Stimulated activated CD4-positive, alpha-beta T cell treated with anti-CD3 and anti-CD28 coated beads, Interleukin-2, amount 100 ng/mL, for 4 hours (primary cell): ENCODE measurements around the gene NPIPB2.
"Not testable (repeated sequence)": the region's sequence is repeated elsewhere in the genome, so short reads cannot be mapped to it uniquely, and the experiment has no call there.

ENCODE experiments used
- DNase-seq: peaks from one replicate; pipeline ENCODE4 v3.0.0-alpha.2; 2020; ENCODE audit warnings: low read depth

NPIPB2 gene

DNA sequence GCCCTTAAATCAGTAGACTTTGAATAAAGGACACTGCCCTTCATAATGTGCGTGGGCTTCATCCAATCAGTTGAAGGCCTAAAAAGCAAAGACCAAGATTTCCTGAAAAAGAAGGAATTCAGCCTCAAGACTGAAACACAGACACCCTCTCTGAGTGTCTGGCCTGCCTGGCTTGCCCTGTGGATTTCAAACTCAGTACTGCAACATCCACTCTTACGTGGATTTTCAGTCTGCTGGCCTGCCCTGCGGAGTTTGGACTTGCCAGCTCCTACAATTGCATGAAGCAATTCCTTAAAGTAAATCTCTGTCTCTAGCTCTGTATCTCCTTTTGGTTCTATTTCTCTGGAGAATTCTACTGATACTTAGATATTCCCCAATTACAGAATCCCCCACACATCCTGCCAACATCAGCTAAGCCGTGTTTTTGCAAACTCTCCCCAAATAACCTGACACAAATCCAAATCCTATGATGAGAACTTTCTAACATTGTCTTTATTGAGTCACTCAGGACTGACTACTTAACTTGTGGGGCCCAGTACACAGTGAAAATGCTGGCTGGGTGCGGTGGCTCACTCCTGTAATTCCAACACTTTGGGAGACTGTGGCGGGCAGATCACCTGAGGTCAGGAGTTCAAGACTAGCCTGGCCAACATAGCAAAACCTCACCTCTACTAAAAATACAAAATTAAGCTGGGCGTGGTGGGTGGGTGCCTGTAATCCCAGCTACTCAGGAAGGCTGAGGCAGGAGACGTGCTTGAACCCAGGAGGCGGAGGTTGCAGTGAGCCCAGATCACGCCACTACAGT is 15.9 kb upstream of the NPIPB2 start:
- no peak for DNase-seq

DNA sequence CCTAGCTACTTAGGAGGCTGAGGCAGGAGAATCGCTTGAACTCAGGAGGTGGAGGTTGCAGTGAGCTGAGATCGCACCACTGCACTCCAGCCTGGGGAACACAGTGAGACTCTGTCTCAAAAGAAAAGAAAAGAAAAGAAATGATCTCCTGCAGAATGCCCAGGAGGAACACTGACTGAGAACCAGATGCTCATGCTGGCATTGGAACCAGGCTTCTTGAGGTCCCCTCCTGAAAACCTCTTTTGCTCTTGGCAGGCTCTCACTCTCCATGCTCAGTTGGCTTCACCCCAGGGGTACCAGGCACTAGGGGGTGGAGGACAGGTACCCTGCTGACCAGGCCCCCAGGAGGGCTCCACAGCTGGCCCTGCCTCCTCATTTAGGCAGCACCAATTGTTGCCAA is 14.7 kb upstream of the NPIPB2 start:
- no peak for DNase-seq

DNA sequence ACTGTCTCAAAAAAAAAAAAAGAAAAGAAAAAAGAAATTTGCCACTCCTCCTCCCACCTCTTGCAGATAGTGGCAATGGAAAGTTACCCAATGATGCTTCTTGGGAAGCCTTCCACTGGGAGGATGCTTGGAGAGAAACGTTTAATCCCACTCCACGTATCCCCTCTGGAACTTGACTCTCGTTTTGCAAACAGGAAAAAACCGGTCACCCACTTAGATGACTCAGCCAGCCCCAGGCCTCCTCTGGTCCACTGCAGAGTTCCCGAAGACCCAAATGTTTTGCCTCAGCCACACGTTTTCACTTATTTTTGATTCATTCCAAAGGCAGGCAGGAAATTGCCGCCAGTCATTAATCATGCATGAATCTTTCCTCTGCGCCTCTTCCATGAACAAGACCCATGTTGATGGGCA is 13.9 kb upstream of the NPIPB2 start:
- DNase-seq, result no peak

DNA sequence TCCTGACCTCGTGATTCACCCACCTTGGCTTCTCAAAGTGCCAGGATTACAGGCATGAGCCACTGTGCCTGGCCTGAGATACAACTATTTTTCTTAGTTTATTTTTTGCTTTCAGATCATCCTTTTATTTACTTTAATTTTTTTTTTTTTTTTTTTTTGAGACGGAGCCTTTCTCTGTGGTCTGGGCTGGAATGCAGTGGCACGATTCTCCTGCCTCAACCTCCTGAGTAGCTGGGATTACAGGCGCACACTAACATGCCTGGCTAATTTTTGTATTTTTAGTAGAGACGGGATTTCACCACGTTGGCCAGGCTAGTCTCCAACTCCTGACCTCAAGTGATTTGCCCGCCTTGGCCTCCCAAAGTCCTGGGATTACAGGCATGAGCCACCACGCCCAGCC is 11.7 kb upstream of the NPIPB2 start:
- not testable (repeated sequence) for DNase-seq

DNA sequence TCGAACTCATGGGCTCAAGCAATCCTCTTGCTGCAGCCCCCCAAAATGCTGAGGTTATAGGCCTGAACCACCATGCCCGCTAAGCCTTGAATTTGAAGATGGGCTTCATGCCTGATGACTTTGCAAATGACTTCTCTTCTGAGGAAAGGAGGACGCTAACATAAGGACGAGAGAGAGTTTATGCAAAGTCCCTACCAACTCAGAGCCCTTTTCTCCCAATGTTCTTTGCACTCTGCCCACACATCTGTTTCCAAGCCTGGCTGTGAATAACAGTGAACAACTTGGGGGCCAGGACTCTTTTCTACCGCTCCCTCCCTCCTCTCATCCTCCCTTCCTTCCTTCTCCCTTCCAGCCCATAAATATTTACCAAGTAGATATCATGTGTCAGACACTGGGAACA is 8.5 kb upstream of the NPIPB2 start:
- DNase-seq, result no peak

DNA sequence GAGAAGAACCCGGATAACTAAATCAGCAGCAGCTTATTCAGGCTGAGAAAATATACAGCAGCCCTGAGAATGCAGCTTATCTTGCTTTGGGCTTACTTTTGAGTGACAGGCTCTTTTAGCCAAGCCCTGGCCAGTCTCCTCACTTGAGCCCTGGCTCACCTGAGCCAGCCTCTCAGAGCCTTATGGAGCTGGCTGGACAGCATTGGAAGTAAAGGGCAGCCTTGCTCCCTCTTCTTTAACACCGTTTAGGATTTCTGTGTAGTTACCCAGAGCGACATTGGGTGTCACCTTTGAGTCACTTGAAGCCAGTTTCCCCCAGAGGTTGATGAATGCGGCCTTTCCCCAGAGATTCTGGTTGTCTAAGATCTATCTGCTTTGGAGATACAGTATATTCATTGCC is 7.7 kb upstream of the NPIPB2 start:
- no peak for DNase-seq

DNA sequence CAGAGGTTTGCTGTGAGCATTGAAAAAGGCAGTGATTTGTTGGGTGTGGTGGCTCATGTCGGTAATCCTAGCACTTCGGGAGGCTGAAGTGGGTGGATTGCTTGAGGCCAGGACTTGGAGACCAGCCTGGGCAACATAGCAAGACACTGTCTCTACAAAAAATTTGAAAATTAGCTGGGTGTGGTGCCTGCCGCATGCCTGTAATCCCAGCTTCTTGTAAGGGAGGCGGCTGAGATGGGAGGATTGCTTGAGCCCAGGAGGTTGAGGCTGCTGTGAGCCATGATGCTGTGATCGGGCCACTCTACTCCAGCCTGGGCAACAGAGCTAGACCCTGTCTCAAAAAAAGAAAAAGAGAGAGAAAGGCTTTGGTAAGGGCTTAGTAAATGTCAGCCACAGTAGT is 7.0 kb upstream of the NPIPB2 start:
- DNase-seq, result no peak

DNA sequence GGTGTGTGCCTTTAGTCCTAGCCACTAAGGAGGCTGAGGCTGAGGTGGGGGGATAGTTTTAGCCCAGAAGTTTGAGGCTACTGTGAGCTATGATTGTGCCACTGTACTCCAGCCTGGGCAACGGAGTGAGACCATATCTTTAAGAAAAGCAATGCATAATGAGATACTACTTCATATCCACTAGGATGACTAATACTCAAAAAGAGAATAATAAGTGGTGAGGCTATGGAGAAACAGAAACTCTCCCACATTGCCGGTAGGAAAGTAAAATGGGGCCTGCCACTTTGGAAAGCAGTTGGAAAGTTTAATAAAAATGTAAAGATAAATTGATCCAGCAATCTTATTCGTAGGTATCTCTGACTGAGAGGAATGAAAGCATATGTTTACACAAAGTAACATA is 4.6 kb upstream of the NPIPB2 start:
- DNase-seq, result no peak

DNA sequence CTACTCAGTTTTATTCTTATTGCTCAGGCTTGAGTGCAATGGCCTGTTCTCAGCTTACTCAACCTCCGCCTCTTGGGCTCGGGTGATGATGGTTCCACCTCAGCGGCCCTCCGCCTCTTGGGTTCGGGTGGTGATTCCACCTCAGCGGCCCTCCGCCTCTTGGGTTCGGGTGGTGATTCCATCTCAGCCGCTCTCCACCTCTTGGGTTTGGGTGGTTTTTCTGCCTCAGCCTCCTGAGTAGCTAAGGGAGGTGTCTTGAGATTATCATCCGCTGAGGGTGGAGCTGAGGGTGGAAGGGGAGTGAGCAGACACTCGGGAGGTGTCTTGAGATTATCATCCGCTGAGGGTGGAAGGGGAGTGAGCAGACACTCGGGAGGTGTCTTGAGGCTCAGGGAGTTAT is 14.5 kb downstream of the NPIPB2 start:
- not testable (repeated sequence) for DNase-seq

DNA sequence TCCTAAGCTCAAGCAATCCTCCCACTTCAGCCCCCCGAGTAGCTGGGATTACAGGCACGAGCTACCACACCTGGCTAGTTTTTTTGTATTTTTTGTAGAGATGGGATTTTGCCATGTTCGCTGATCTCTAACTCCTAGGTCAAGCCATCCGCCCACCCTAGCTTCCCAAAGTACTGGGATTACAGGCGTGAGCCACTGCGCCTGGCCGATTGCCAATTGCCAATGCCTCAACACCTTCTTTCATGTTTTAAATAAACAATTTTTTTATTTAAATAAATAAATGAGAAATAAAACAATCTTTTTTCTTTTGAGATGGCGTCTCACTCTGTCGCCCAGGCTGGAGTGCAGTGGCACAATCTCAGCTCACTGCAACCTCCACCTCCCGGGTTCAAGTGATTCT is 17.8 kb downstream of the NPIPB2 start:
- DNase-seq, result not testable (repeated sequence)

DNA sequence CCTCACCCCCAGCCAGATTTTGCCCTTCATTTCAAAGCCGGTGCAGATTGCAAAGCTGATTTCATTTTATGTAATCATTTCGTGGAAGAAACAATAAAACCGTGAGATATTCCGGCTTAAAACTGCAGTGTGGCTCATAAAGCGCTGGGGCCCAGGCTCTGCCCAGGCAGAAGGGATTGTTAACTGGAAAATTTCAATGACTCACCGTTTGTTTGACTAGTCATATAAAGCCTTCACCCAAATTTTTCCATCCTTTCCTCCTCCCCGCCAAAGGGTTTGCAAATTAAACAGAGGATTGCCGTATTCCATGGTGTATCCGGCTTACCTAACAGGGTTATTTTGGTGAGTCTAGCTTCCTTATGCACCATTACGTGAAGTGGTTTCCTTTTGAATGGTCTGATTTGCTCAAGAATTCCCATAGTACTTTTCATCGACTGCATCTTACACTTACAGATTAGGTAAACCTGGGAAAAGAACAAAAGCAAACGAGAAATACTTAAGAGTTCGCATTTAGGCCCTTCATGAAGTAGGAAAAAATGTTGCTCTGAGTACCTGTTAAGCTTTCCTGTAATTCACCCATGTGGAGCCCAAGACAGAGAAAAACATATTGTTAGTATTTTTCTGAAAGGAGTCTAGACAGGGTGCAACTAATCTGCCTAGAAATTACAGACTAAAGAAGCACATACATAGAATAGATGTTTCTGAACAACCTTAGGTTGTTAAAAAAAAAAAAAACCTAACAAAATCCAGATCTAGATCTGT is 25.1 kb downstream of the NPIPB2 start:
- DNase-seq, result no peak

DNA sequence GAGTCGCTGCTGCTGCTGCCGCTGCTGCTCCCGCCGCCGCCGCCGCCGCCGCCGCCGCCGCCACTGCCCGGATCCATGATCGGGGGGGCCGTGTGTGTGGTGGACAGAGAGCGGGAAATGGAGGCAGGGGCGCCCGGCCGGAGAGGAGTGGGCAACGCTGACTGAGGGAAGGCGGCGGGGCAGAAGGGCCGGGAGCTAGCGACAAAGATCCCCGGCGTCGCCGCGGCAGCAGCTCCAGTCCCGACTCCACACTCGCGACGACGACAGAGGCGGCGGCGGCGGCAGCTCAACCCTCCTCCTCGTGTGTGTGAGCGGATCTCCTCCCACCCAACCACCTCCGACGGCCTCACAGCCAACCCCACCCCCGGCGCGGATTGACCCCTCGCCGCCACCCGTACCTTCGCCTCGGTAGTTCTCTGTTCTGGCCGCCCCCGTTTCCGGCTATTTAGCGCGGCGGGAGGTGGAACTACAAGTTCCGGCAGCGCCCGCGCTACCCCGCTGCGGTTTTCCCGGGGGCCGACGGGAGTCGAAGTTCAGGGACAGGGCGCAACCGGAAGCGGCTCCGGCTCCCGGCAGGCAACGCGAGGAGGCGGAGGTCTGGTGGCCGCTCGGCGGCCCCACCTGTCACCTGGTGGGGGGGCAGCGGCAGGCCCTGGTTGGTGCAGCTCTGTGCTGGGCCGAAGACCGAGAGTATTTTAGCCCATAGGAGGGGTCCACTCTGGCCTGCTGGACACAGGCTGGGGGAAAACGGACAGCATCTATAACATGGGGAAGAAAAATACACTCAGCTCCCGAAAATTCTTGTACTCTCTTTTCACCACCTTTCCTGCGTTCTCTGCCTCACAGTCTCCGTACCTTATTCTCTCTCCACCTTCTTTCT is 26.0 kb downstream of the NPIPB2 start, which contains the start of gene GSPT1:
Gene GSPT1, minus strand, starts transcription at position 313 of the 880 bp plus-strand sequence. Its CDS starts 236 bp downstream, at position 77.
- peak; percentile 99 for DNase-seq

DNA sequence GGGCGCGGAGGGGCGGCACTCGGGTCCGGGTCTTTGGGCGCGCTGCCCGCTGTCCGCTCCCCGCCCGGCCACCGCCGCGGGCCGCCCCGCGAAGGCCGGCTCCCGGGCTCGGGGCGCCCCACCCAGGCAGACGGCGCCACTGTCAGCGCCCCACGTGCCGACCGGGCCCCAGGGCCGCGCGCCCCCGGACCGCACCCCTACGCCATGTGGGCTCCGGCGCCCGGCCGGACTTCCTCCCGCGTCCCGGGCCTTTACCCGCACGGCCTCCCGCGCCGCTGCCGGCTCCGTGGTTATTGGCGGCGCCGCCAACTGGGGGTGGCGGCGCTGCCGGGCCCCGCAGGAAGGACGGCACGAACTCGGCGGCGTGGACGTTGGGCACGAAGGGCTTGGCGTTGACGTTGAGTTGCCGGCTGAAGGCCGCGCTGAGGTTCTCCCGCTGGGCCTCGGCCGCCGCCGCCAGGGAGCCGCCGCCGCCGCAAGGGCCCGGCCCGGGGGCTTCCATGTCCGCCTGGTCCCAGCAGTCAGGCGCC is 26.7 kb downstream of the NPIPB2 start:
- DNase-seq, result peak; percentile 16

DNA sequence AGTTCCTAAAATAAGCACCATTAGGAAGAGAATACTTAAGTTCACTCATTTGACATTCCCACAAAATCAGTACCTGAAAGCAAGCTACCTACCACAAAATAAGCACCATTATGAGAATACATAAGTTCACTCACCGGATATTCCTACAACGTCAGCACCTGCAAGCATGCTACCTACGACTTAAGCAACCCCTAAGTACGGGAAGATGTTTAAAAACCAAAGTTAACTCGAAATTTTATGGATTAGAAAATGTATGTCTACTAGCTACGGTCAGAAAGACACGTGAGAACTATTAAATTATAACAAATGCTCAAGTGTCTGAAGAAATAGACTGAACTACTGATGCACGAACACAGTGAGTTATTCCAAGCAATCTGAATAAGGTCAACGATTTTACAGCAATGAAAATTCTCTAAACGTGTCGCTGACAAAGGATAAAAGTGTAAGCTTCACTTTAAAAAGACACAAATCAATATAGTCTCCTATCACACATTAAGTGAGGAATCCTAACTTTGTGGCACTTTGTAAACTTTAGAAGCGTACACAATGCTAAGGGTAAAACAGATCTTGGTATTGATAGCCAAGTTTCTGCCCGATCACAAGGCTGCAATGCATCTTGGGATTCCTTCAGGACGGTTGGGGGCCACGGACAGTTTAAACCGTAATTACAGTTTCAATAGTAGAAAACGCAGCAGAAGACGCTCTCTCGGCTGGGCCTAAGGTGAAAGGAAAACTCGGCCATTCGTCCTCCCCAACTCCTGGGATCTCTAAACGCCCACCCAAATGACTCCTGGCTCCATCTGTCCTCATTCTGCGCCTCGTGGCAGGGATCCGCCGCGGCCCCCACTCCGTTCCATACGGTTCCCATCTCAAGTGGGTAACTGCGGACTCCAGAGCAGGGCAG is 27.4 kb downstream of the NPIPB2 start:
- no peak for DNase-seq

DNA sequence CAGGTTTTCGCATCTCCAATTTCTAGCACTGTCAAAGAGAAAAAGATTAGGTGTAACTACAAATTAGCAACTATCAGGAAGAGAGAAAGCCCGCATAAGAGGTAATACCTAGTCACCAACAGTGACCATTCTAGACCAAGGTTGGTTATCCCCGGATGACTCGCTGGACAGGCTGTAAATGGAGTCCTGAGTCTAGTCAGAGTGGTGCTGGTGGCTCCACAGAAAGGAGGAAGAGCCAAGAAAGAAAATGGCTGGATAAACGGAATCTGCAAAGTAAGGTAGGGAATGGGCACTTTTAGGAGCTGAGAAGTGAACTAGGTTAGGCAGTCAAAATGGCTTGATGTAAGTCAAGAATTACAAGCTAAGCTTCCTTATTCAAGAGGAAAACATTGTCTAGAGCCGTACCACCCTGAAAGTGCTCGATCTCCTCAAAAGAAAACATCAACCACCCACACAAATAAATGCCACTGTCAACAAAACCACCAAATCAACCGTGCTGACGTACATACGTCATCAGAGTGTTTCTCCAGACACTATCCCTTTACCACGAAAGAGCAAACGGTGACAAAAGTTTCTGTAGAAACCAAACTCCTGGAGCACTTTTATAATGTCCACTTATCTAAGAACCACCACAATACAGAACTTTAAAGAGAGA is 28.3 kb downstream of the NPIPB2 start:
- DNase-seq, result no peak

DNA sequence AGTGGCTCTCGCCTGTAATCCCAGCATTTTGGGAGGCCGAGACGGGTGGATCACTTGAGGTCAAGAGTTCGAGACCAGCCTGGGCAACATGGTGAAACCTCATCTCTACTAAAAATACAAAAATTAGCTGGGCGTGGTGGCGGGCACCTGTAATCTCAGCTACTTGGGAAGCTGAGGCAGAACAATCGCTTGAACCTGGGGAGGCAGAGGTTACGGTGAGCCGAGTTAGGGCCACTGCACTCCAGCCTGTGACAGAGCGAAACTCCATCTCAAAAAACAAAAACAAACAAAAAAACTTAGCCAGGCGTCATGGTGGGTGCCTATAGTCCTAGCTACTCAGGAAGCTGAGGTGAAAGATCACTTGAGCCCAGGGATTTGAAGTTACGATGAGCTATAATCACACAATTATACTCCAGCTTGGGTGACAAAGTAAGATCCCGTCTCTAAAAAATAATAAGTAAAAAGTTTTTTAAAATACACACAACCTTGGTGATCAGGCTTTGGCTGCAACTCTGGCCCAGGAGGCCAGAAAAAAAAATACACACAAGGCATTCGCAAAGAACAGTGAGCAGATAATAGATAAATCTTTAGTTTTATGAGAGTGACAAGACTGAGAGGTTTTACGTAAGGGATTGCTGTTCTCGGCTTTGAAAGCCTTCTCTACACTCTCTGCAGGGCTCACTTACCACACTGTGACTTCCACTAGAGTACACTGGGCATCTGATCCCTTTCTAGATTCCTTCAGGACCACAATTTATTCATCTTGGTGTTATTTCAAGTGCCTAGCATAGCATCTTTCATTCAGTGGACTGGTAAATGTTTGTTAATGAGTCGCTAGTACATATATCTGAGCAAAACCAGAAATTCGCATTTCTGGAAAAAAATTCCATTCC is 31.9 kb downstream of the NPIPB2 start:
- no peak for DNase-seq

DNA sequence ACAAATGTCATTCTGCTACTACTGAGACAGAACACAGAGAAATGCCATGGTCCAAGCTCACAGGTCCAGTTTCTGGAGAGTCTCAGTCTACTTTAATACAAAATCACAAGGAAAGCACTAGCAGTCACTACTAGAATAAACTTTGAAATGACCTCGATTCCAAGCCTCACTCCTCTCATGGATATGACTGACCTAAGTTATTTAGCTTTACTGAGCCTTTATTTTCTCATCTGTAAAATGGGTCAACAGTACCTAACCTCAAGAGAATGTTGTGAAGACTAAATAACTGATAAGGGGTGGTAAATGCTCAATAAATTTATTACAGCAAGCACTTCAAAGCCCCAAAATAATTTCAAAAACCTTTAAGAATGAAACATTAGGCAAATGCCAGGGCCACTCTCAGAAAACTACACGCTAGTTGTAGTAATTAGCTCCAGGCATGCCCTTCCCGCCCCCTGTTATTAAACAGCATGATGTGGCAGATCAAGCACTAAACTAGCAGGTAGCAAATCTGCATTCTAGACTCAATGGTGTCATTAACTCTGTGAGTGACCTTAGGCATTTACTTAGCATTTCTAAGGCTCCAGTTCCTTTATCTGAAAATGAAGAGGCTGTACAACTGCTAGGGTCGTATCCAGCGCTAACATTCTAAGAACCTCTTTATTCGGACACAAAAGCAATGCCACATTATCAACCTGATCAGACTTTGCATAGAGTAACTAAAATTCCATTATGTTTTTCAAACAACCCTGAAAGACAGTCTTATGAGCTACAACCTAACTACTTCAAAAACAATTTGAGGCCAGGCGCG is 34.5 kb downstream of the NPIPB2 start:
- no peak for DNase-seq

DNA sequence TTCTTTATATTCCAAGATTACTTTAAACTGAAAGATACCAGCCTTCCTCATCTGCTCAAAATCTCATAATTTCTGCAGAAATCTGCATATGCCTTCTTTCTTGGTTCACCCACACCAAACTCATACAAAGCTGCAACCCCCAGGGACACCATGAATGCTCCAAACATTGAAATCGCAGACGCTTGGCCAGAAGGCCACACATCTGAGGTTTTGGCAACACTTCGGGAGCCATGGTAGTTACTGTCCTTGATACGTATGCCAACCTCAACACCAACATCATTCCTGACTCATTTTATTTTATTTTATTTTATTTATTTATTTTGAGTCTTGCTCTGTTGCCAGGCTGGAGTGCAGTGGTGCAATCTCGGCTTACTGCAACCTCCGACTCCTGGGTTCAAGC is 37.9 kb downstream of the NPIPB2 start:
- no peak for DNase-seq

DNA sequence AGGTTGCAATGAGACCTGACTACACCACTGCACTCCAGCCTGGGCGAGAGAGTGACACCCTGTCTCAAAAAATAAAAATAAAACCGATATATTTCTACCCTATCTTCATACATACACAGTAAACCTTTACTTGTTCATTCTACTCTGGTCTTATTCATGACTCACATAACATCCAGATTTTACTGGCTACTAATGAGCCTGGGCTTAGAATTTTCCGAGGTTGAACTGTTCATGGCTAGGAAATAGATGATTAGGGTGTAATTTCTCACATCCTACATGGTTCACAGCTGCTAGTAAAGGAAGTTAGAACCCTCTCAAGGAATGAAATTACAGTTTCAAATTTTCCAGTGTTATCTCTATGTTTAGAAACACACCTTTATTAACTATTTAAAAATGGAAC is 40.8 kb downstream of the NPIPB2 start:
- no peak for DNase-seq
